Prostate gland (tissue), 2 donors: ENCODE measurements around the gene PCYT1B. TPM values are rescaled to one million over a fixed set of nuclear protein-coding genes. Genes with fewer than 3 reads are reported as not detected.

ENCODE experiments used
- DNase-seq: peaks from one replicate; pipeline ENCODE4 v3.0.0-alpha.2; 2019; ENCODE audit warnings: low spot score
- H3K27ac ChIP-seq, 2 donors: fragments of 200-600 bp; sonication (generic); 2 replicates each; pipeline ENCODE4 v1.5.1; 2017 to 2019
- H3K27me3 ChIP-seq: fragments of 200-600 bp; sonication (generic); replicated peaks from 2 replicates; pipeline ENCODE4 v1.5.1; 2019; ENCODE audit not compliant: insufficient read depth
- H3K36me3 ChIP-seq, 2 donors: fragments of 200-600 bp; sonication (generic); 1 replicate in 1 of 2; 2 replicates in 1 of 2; pipeline versions ENCODE4 v1.5.1 to v1.8.1; 2017 to 2019
- H3K4me1 ChIP-seq: fragments of 200-600 bp; sonication (generic); replicated peaks from 2 replicates; pipeline ENCODE4 v1.5.1; 2019
- H3K4me3 ChIP-seq, 2 donors: fragments of 200-600 bp; sonication (generic); 2 replicates each; pipeline ENCODE4 v1.5.1; 2017 to 2019
- H3K9me3 ChIP-seq: fragments of 200-600 bp; sonication (generic); 2 replicates; pipeline ENCODE4 v1.5.1; 2017
- POLR2A ChIP-seq: fragments of 450-650 bp; IDR thresholded peaks from one replicate; pipeline ENCODE4 v1.6.1; 2016; ENCODE audit warnings: antibody characterized with exemption, mild to moderate bottlenecking
- POLR2AphosphoS5 ChIP-seq: sonication (generic); formaldehyde crosslinking; IDR thresholded peaks from one replicate; pipeline ENCODE4 v1.6.1; 2017; ENCODE audit warnings: antibody characterized with exemption
- WGBS: methylation state at CpG from one replicate; pipeline ENCODE4 v1.1.5; 2018; 5-methylcytosine and 5-hydroxymethylcytosine counted together
- intact Hi-C: fragments of 100-400 bp; cut with DNase I; formaldehyde crosslinking; loops from one replicate; pipeline ENCODE4 v1.14.2; 2022
- total RNA-seq, 2 donors: library from RNA; depleted of rRNA; stranded (reverse); fragments of >200 nt; gene quantifications; one replicate each; pipeline ENCODE4 v1.1.0, GENCODE V29; 2016
- TF ChIP-seq, protein P1 (sequence below), 4 experiments: fragments of 200-600 bp in 2 of 4; fragments of 450-650 bp in 2 of 4; sonication (generic) in 2 of 4; IDR thresholded peaks; 1 replicate in 3 of 4; 2 replicates in 1 of 4; pipeline ENCODE4 v1.5.1; 2016 to 2019; ENCODE audit warnings: antibody characterized with exemption in 4 of 4, mild to moderate bottlenecking in 2 of 4, moderate library complexity in 2 of 4

Gene PCYT1B
- total RNA-seq, 2 donors from 2014 or later, result 0.27 to 6.9 TPM

DNA sequence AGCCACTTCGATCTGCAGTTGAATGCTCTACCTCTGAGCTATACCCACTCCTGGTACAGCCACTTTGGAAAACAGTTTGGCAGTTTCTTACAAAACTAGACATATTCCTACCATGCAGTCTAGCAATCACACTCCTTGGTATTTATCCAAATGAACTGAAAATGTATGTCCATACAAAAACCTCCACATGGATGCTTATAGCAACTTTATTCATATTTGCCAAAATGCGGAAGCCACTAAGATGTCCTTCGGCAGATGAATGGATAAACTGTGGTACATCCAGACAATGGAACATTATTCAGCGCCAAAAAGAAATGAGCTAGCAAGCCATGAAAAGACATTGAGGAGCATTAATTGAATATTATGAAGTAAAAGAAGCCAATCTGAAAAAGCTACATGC lies 45.3 kb downstream of the PCYT1B start:
- Histone ChIP-seq H3K27me3 (no peaks in the 10 kb centered on the region), H3K4me3 (no peak overlapping the region), H3K9me3 (no peaks in the 10 kb centered on the region), H3K27ac (no peak overlapping the region), H3K36me3 (no peaks in the 10 kb centered on the region), H3K4me1 (no peaks in the 10 kb centered on the region)
- TF ChIP-seq, protein P1, sequence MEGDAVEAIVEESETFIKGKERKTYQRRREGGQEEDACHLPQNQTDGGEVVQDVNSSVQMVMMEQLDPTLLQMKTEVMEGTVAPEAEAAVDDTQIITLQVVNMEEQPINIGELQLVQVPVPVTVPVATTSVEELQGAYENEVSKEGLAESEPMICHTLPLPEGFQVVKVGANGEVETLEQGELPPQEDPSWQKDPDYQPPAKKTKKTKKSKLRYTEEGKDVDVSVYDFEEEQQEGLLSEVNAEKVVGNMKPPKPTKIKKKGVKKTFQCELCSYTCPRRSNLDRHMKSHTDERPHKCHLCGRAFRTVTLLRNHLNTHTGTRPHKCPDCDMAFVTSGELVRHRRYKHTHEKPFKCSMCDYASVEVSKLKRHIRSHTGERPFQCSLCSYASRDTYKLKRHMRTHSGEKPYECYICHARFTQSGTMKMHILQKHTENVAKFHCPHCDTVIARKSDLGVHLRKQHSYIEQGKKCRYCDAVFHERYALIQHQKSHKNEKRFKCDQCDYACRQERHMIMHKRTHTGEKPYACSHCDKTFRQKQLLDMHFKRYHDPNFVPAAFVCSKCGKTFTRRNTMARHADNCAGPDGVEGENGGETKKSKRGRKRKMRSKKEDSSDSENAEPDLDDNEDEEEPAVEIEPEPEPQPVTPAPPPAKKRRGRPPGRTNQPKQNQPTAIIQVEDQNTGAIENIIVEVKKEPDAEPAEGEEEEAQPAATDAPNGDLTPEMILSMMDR (IDR thresholded peaks at IDR 0.05), result no peak
- TF ChIP-seq POLR2AphosphoS5 (no peak), POLR2A (no peak)
- no peak for DNase-seq
- intact Hi-C loops, result no loop called here
- WGBS, result 94% methylated on average over 4 of the region's 4 CpGs

DNA sequence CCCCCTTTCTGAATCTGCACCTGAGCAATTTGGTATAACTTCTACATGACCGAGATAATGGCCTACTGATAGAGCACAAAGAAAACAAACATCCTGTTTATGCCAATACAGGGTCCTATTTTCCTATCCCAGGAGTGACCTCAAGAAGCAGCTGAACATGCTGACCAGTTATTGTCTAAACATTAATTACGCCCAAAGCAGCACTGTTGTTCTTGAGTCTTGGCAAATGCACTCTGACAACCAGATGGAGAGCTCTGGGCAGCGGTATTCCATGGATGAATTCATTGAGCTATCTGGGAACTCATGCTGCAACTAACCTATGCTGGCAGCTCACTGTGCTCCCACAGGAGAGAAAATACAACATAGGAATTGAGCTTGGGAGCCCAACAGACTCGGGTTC lies 52.6 kb downstream of the PCYT1B start:
- TF ChIP-seq POLR2AphosphoS5 (no peak), POLR2A (no peak)
- TF ChIP-seq, protein P1 (IDR thresholded peaks at IDR 0.05), result no peak
- no peaks in the 10 kb centered on the region for H3K9me3 ChIP-seq
- no peaks in the 10 kb centered on the region for H3K27me3 ChIP-seq
- intact Hi-C loops, result no loop called here
- DNase-seq, result no peak
- H3K27ac ChIP-seq, result no peak overlapping the region
- no peaks in the 10 kb centered on the region for H3K36me3 ChIP-seq
- no peak overlapping the region for H3K4me3 ChIP-seq
- no peaks in the 10 kb centered on the region for H3K4me1 ChIP-seq
- WGBS, result 84% methylated on average over 4 of the region's 4 CpGs

DNA sequence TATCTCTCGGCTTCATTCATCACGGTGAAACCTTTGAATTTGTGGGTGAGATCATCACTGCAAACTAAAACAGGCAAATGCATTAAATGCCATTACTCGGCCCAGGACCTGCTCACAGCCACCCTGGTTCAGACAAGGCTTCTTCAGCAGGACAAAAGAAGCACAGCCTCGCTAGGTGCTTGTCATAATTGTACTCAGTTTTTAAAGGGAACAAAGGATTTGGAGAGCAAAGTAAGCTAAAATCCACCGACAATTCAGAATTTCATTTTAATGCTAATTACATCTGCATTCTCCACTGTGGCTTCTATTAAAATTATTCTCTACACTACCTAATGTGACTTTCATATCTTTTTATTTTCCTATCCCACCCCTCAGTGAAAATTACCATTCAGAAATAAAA lies 57.0 kb downstream of the PCYT1B start:
- WGBS, result 88% methylated on average over 5 of the region's 5 CpGs

DNA sequence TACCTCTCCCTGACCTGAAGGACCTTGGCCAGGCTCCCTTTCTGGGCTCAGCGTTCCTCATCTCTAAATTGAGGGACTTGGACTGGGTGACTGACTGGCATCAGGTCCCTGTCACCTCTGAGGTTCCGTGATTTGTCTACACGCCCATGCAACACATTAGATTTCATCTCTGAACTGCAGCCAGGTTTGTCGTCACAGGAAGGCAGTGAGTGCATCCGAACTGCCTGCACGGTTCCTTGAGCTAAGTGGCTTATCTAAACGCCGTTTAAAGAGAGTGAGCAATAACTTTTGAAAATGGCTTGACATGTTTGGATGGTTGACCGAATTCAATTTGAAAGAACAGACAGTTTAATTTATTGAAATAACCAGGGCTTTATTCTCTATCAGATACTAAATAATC lies 70.1 kb downstream of the PCYT1B start:
- Histone ChIP-seq H3K27ac (no peak overlapping the region), H3K4me1 (no peaks in the 10 kb centered on the region), H3K27me3 (no peaks in the 10 kb centered on the region), H3K9me3 (no peaks in the 10 kb centered on the region), H3K4me3 (no peak overlapping the region), H3K36me3 (no peaks in the 10 kb centered on the region)
- WGBS, result 85% methylated on average over 9 of the region's 9 CpGs
- intact Hi-C loops, result no loop called here
- no peak for DNase-seq
- no peak for TF ChIP-seq POLR2AphosphoS5
- TF ChIP-seq, protein P1 (IDR thresholded peaks at IDR 0.05), result no peak
- no peak for TF ChIP-seq POLR2A

More for the DNA sequence above, 57.0 kb downstream of the PCYT1B start:
- no peaks in the 10 kb centered on the region for H3K27me3 ChIP-seq
- H3K4me3 ChIP-seq, result no peak overlapping the region
- no peaks in the 10 kb centered on the region for H3K36me3 ChIP-seq
- no peak for TF ChIP-seq POLR2A
- TF ChIP-seq POLR2AphosphoS5, result no peak
- TF ChIP-seq, protein P1 (IDR thresholded peaks at IDR 0.05), result no peak
- DNase-seq, result no peak
- no peaks in the 10 kb centered on the region for H3K9me3 ChIP-seq
- intact Hi-C loops, result no loop called here
- no peaks in the 10 kb centered on the region for H3K4me1 ChIP-seq
- H3K27ac ChIP-seq, result no peak overlapping the region

DNA sequence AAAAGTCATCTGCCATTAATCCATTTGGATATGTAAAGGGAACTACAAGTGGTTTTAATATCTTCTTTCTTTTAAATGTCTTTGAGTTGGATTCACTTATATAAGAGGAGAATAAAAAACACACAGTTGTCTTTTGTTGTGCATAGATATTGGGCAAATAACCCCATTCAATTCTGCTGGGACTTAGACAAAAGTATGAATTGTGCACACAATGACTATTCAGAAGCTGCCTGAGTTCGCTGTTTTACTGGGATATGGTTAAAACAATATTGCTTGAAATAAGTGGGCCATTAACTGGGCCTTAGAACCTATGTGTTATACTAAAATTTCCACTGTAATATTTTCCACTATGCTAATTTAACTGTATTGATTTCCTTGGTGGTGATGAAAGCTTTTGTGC lies 71.7 kb downstream of the PCYT1B start:
- Histone ChIP-seq H3K9me3 (no peaks in the 10 kb centered on the region), H3K27ac (no peak overlapping the region), H3K27me3 (no peaks in the 10 kb centered on the region), H3K4me3 (no peak overlapping the region), H3K36me3 (no peaks in the 10 kb centered on the region), H3K4me1 (no peaks in the 10 kb centered on the region)
- intact Hi-C loops, result no loop called here
- DNase-seq, result no peak
- TF ChIP-seq POLR2AphosphoS5, result no peak
- TF ChIP-seq POLR2A, result no peak
- TF ChIP-seq, protein P1 (IDR thresholded peaks at IDR 0.05), result no peak
- 88% methylated on average over 1 of the region's 1 CpG for WGBS
